Activated CD8-positive, alpha-beta memory T cell treated with anti-CD3 and anti-CD28 coated beads, Interleukin-2, amount 50 U/mL, for 48 hours (primary cell): ENCODE results near the gene PIP5K1B.

Source experiments
- DNase-seq: peaks from one replicate; pipeline ENCODE4 v3.0.0-alpha.2; 2020

PIP5K1B gene

DNA sequence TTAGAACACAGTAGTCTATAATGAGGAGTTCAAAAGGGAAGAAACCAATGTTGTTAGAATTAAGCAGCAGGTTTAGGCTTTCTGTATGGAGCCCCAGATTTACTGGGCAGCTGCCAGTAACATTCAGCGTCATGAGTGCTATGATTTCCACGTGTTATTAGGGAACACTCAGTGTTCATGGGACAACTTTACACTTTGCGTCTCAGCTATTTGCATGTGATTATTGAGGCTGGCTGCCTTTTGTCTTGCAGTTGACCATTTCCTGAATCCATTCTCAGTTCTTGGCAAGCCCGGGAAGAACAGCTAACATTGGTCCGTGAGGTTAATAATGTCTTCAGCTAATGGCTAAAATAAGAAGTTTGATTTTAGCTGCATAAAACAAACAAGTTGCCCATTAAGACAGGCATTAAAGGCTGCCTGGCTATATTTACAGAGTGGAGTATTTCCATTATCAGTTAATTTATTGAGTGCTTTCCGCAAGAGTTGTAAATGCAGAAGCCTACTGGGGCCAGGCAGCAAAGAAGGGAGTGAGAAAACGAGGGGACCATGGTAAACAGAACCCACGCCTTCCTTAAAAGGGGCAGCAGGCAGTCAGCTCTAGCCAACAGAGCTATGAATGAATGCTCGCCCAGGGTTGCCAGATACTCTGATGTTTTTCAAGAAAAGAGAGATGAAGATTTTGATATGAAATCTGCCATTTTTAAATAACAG, 120.9 kb downstream of the PIP5K1B start:
- no peak for DNase-seq

DNA sequence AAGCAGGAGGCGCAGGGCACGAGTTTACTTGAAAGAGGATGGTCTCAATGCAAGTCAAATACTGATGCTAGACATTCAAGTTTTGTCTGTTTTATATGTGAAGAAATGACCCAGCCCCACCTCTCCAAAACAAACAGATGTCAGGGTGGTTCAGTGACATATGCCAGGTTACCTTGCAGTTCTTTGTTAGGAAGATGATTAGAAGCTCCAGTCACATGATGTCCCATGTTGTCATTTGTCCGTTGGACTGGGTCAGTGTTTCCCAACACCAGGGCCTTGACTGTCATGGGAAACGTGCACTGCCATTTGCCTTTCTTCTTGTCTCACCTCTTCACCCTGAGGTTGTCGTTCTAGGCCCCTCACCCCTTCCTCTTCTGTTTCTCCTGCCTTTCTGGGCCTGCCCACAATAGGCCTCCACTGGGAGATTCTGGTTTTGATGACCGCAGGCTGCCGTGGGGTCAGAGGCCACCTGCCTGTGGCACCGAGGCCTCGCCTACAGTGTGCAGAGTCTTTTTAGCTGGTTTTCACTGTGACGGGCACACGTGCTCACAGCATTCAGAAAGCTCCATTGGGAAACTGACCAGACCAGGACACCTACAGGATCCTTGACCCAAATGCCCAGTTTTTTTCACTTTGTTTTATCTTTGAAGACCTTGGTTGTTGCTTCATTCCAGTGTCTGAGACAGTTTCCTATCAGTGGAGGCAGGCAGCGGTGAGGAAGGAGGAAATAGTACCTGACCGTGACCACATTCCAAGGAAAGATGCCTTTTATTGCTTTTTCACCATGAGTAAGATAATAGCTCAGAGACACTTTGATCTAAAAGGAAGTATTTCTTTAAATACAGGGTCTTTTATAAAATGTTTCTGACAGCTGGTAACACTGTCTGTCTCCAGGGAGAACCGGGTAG, 123.1 kb downstream of the PIP5K1B start:
- DNase-seq, result no peak

DNA sequence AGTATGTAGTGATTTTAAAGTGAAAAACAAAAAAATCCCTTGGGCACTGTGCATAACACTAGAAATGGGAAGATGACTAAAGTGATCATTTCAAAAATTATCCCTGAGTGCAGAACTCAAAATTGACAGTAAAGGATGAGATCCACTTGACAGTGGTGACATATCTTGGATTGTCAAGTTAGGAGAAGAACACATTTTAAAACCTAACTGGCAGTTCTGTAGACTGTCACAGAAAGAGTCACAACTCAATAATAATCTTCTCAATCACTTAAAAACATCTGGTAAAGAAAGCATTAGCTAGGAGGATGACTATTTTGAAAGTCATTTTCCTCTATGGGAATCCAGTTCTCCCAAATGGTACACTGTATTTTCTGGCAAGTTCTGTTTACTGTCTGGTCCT, 127.1 kb downstream of the PIP5K1B start:
- DNase-seq, result no peak

DNA sequence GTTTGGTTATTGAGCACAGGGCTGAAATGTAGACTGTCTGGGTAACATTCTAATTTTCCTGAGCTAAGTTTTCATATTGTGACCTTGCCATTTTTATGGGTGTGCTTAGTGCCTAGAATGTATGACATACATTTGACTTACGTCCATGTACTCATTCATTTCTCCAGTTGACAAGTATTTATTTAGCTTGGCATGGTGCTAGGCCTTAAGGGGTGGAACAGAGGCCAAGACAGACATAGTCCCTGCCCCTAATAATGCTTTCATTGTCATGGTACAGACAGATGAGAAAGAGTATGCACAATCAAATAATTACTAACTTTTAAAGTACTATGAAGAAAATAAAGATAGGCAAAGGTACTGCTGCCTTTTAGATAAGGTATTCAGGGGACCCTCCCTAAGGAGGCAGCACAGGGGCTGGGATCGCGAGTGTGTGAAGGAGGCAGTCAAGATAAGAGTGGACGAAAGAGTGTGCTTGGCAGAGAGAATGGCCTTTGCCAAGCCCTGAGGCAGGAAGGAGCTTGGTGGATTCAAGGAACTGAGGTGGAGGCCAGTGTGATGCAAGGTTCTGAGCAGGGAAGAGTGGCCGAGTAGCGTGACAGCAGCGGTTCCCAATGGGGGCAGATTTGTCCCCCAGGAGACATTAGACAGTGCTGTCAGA, 128.0 kb downstream of the PIP5K1B start:
- DNase-seq, result no peak

DNA sequence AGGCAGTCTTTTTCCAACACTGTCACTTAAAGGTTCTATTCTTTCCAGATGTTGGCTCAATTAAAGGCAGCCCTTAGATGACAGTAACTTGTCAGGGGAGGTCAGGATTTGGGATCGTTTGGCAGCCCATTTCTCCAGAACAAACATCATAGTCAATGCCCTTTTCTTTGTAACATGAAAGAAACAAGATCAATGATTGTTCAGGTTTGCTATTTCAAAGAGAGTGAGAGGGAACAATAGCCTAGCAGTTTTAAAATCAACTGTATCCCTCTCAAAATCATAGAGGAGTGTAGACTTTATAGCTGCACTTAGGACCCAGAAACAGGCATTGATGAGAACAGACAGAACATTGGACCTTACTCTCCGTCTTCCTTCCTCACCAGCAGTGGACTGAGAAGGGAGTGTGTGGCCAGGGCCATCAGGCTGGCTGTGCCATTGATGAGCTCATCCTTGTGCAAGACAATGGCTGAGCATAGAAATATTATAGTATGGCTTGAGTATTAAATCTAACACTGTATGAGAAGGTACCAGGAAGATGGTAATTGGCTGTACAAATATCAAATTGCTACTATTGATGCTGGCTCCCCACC, 130.0 kb downstream of the PIP5K1B start:
- no peak for DNase-seq

DNA sequence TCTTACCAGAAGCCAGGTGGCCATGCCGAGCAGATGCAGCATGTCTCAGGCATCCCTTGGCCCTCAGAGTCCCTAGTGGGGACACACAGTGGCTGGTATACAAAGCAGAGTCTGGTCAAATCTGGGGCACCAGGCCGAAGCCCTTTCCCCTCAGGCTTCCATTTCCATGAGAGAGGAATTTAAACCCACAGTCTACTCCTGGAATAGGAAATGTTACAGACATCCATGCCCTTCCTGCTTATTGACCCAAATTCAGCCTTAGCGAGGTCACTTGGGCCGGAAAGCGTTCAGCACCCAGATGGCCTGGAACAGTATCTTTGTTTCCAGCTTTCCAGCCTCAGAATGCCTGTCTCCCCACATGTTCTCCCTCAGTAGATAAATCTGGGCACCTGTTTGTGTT, 131.7 kb downstream of the PIP5K1B start:
- no peak for DNase-seq

DNA sequence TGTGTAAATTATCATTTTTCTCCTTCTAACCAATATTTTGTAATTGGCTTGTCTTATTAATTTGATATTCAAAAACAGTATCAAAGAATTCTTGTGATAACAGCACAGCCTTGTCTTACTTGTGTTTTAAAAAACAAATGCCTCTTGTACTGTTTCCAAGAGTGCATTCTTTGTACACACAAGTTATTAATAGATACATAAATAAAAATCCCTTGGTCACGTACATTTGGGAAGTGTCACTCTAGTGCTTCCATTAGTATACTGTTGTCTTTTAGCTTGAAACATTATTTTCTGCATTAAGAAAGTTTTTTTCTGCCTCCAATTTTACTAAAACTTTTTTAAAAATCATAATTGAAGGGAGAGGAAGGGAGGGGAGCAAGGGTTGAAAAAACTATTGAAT, 133.2 kb downstream of the PIP5K1B start:
- no peak for DNase-seq

DNA sequence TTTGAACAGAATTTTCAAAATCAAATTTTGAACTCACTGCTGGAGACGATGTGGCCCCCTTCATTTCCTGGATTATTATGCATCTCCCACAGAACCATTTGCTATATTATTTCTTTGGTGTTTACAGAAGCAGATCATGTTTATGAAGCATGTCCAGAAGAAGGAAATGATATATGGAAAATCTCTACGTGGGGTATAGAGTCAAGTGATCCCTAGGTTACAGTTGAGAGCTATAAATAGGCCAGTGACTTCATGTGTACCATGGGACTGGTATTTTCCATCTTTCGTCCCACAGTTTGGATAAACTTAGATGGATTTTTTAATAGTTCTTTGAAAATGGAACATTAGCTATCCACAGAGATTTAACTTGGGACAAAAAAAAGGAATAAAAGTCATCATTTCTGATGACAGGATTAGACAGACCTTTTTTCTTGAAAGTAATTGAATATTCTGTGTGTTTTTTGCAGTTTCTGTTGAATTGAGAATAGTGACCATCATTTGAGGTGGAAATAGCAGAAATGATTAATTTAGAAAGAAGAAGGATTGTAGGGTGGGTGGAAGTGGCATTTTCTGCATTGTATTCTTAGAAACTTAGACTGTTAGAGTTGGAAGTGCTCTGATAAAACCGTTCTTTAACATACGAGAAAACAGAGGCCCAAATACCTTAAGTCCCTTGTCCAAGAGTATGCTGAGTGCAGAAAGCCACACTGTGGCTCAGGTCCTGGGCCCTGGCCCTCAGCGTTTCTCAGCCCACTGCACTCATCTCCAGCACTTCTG, 136.4 kb downstream of the PIP5K1B start:
- DNase-seq, result no peak

DNA sequence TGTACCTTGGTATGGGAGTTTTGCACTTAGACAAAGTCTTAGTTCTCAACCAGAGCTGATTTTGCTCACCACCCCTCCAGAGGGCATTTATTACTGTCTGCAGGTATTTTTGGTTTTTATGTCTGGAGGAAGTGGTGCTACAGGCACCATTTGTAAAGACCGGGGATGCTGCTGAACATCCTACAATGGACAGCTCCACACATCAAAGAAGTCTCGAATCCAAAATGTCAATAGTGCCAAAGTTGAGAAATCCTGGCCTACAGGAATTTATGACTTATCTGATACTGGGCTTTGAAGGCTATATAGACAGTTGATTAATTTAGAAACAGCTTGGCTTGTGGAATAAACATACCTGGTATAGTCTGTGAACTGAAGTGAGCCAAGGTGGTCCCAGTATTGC, 137.5 kb downstream of the PIP5K1B start:
- no peak for DNase-seq

DNA sequence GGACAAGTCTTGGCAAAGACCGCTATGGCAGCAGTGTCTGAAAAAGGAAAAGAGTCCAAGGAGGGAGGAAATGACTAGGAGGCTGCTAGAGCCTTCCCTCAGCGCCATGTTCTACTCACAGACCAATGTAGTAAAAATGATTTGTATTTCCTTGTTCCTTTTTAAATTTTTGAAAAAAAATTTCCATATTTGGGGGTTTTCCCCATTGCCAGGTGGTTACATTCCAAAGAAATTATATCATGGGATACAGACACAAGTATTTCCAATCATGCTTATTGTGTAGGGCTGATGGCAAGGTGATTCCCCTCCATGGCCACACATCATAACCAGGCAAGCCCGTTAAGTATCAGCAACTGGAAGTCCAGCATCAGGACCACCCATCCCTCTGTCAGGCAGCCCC, 138.2 kb downstream of the PIP5K1B start:
- DNase-seq, result no peak

DNA sequence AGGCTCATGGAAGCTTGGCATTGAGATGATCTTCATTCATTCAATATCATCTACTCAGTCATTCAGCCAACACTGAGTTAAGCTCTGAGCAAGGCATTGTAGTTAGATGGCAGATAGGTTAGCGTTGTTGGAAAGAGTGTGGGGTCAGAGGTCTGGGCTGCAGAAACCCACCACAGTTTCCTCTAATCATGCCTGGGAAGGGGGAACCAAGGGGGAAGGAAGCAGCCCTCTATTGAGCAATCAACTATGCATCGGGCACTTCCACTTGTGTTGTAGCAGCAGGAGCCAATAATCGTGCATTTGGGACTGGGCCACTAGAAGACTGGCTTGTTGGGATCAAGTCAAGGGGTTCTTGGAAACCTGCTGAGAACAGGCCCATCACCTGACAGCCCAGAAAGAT, 139.1 kb downstream of the PIP5K1B start:
- DNase-seq, result no peak

DNA sequence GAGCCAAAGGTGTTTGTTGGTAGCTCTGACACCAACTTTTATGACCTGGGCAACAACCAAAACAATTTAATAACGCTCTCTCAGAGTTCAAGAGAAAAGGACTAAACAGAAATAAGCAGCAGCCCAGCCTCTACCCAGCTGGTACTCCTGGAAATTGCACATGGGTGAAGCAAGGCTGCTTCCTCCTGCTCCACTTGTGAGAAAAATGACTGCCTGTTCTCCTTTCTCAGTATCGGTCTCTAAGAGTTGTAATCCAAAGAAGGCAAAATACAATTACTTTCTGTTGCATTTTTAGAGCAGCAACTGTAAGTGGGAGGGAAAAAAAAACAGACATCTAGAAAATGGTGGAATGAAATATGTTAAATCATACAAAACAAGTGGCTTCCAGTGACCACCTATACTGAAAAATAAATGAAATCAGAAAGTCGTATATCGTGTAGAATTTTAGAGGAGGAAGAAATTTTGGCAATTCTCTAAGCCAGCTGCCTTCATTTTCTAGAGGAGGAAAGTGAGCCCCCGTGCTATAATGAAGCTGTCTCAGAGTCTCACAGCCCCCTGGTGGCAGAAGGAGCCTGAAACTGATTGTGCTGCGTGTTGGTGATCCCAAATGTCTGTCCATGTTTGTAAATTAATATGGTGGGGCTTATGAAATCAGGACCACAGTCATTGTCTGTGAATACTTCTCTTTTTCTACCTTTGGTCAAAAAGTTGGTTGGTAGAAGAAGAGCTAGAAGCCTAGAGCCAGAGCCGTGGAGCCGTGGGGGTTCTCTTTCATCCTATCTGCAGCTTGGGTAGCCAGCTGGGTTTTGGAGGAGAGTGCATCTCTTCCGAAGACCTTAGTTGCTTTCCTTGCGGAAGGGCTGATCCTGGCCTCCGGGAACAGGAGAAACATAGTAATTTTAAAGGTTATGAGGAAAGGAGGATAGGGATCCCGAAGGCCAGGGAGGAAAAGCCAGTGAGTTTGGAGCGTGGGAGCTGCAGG, 139.9 kb downstream of the PIP5K1B start:
- DNase-seq, result no peak

DNA sequence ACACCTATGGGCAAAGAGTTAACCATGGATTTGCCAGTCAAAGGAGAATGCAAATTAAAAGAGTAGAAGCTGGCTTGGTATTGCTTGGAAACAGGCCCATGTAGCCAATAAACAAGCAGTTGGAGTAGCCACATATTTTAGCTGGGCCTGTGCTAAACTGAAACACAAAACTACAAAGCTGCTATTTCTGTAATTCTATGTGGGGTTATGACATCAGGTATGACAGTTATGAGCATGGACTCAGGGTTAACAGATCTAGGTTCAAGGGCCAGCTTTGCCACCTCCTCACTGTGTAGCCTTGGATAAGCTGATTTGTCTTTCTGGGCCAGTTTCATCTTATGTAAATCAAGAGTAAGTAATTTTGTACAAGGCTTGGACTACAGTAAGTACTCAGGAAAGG, 142.7 kb downstream of the PIP5K1B start:
- DNase-seq, result no peak

DNA sequence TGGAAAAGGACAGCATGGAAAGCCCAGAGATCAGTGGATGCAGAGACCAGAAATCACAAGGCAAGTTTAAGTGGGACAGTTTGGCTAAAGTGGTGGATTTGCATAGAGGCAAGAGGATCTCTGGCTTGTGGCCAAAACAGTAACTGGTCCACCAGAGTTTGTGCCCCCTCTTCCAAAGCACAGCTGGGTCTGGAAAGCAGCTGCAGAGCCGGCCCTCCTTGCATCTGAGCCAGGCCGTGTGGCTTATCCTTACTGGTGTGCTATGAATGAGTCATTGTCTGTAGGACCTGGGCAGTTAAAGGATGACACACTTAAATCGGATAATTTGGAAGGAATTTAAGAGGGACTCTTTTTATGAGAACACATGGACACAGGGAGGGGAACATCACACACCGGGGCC, 146.6 kb downstream of the PIP5K1B start:
- no peak for DNase-seq

DNA sequence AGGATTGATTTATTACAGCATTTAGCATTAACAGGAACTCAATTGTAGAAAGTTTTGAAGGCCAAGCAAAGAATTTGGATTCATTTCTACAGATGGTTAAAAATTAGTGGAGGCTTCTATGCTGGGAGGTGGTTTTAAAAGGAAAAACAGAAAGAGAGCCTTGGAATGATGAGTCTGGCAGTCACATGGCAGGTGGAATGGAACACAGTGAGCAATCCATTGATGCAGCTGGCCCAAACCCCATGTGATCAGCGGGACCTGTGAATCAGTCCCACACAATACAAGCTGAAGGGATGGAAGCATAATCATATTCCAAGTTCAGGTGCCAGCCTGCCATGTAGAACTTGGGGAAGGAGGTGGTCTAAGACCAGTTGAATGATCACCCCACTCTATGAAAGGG, 147.9 kb downstream of the PIP5K1B start:
- no peak for DNase-seq

DNA sequence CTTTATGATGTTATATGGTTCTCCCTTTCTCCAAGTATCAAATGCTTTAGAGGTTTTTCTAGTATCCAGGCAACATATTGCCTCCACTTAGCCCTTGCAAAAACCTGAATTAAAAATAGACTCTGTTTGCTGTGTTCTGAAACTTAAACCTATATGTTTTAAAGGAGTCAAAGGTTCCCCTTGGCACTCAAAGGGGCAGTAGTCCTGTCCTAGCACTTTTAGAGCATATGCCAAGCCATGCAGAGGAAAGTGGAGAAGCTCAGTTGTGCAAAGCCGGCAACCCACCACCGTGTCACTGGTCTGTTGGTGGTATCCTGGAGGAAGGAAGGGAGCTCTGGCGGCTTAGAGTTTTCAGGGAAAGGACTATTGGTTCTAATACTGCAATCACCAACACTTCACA, 154.3 kb downstream of the PIP5K1B start:
- no peak for DNase-seq

DNA sequence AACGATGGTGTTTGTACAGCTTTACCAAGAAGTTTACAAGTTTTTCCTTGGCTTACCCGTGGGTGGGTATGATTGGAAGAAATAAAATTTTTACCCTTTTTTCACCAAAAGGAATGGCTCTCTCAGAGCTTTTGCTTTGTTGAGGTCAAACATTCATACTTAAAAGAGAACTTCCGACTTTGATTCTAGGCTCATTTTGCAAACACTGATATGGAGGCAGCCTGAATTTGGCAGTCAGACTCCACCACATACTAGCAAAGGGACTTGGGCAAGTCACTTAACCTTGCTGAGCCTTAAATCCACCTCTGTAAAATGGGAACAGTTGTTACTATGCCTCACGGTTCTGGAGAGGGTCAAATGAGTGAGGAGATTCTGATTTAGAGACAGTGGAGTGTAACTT, 155.4 kb downstream of the PIP5K1B start:
- no peak for DNase-seq

DNA sequence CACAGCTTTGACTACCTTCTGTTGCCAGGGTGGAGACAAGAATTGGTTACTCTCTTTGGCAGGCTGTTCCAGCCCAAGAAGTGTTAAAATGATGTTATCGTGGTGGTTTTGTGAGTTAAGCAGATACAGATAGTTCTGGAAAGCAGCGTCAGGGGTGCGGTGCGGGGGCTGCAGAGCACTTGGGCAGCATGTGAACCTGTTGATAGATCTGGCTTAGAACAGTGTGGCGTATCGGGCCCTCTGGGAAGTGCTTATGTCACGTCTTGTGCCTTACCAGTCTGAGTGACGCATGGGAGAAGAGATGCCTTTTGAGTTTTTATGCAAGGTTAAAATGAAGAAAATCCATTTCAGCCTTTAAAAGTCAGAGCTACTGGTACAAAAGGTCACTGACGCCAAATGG, 156.4 kb downstream of the PIP5K1B start:
- no peak for DNase-seq

DNA sequence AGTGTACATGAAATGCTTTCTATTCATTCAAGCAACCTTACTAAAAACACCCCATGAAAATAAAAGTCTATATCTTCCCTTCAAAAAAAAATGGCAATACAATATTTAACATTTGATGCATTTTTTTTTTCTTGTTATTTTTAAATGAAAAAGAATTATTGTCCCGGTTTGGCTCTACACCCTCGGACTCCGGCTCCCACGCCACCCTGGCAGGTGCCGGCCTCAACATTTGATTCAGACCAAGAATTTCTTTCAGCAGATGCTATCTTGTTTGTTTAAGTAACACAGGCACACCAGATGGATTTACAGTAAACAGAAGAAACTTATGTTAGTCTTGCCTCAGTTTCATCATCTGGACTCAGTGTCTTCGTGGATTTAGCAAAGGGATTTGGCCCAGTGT, 162.0 kb downstream of the PIP5K1B start:
- DNase-seq, result no peak

DNA sequence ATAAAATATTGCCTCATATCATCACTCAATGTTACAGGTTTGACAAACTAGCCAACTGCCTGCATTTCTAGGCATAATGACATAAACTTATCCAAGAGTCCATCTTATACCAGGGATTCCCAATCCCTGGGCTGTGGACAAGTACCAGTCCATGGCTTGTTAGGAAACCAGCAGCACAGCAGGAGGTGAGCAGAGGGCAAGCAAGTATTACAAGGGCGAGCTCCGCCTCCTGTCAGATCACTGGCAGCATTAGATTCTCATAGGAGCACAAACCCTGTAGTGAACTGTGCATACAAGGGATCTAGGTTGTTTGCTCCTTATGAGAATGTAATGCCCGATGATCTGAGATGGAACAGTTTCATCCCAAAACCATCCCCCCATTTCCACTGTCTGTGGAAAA, 164.0 kb downstream of the PIP5K1B start:
- DNase-seq, result no peak

DNA sequence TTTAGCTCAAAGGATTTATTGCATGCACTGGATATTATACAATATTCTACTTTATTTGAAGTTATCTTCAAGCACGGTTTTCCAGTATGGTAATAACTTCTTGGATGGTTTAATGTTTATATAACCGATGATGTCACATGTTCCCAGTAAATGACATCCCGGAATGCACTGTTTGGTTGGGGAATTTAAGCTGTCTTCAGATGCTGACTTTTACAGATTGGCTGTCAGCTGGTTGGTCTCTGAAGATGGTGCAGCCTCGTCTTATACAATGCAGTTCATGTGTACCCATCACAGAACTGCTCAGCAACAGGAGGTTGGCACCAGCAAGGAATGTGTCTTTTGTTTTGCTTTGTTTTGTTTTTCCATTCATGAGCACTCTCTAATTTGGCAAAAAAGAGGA, 165.0 kb downstream of the PIP5K1B start:
- DNase-seq, result no peak
